ENCODE results near the gene AOPEP. TPM values are rescaled to one million over a fixed set of nuclear protein-coding genes. Genes with fewer than 3 reads are reported as not detected.

The AOPEP gene
- total RNA-seq, 1 donor from 2014 or later: 48.0 TPM

- peaks cover 24 to 33% (median 32%) of the 10 kb centered on the region in 3 donors for H3K4me1 ChIP-seq (ENCODE audit: control insufficient read depth in 3 of 3, insufficient read depth in 3 of 3, low read length in 3 of 3)
- H3K27ac ChIP-seq (ENCODE audit: low read depth, low read length): no peak overlapping the region
- H3K4me3 ChIP-seq (ENCODE audit: low read length in 3 of 3): no peak overlapping the region
- H3K27me3 ChIP-seq (ENCODE audit: control insufficient read depth in 3 of 3, insufficient read depth in 3 of 3, low read length in 3 of 3): no peaks in the 10 kb centered on the region
- H3K36me3 ChIP-seq (ENCODE audit: control insufficient read depth in 3 of 3, insufficient read depth in 3 of 3, low read length in 3 of 3): no peaks in the 10 kb centered on the region
- H3K9me3 ChIP-seq (ENCODE audit: control insufficient read depth in 3 of 3, low read length in 3 of 3): no peaks in the 10 kb centered on the region
- no peak overlapping the region for H3K9ac ChIP-seq (ENCODE audit: low read depth in 1 of 3, low read length in 3 of 3)
Measured at GRCh38 chr9:94821098-94821887, 94.8 kb downstream of the AOPEP start.

GRCh38 chr9:94822273-94822672, 95.8 kb downstream of the AOPEP start:
- Histone ChIP-seq H3K27me3 (ENCODE audit: control insufficient read depth in 3 of 3, insufficient read depth in 3 of 3, low read length in 3 of 3) (no peaks in the 10 kb centered on the region), H3K9me3 (ENCODE audit: control insufficient read depth in 3 of 3, low read length in 3 of 3) (no peaks in the 10 kb centered on the region), H3K27ac (ENCODE audit: low read depth, low read length) (no peak overlapping the region), H3K9ac (ENCODE audit: low read depth in 1 of 3, low read length in 3 of 3) (no peak overlapping the region), H3K36me3 (ENCODE audit: control insufficient read depth in 3 of 3, insufficient read depth in 3 of 3, low read length in 3 of 3) (no peaks in the 10 kb centered on the region), H3K4me1 (ENCODE audit: control insufficient read depth in 3 of 3, insufficient read depth in 3 of 3, low read length in 3 of 3) (peaks cover 31 to 41% (median 40%) of the 10 kb centered on the region in 3 donors), H3K4me3 (ENCODE audit: low read length in 3 of 3) (no peak overlapping the region)

DNA sequence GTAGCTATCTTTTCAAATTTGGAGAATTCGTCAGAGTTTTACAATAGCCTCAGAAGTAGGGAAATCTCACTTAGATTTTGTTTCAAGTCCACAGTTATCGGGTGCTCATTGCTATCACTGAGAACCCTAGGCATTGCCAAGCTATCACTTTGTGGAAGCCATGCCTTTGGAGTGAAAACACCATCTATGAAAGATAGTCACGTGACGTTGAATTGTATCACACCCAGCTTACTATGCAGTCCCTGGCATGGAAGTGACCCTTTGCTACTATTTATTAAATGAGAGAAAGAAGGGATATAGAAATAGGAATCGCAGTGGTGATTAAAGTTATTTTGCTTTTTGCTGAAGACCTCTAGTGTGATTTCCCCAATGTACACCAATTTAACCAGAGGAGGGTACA, 97.2 kb downstream of the AOPEP start:
- Histone ChIP-seq H3K9ac (ENCODE audit: low read depth in 1 of 3, low read length in 3 of 3) (no peak overlapping the region), H3K36me3 (ENCODE audit: control insufficient read depth in 3 of 3, insufficient read depth in 3 of 3, low read length in 3 of 3) (no peaks in the 10 kb centered on the region), H3K4me1 (ENCODE audit: control insufficient read depth in 3 of 3, insufficient read depth in 3 of 3, low read length in 3 of 3) (peaks cover 32 to 47% (median 42%) of the 10 kb centered on the region in 3 donors), H3K27ac (ENCODE audit: low read depth, low read length) (no peak overlapping the region), H3K4me3 (ENCODE audit: low read length in 3 of 3) (no peak overlapping the region), H3K27me3 (ENCODE audit: control insufficient read depth in 3 of 3, insufficient read depth in 3 of 3, low read length in 3 of 3) (no peaks in the 10 kb centered on the region), H3K9me3 (ENCODE audit: control insufficient read depth in 3 of 3, low read length in 3 of 3) (no peaks in the 10 kb centered on the region)

- Histone ChIP-seq H3K4me3 (ENCODE audit: low read length in 3 of 3) (no peak overlapping the region), H3K4me1 (ENCODE audit: control insufficient read depth in 3 of 3, insufficient read depth in 3 of 3, low read length in 3 of 3) (peaks cover 27 to 42% (median 35%) of the 10 kb centered on the region in 3 donors)
Measured at GRCh38 chr9:94824411-94824810, 97.9 kb downstream of the AOPEP start.

DNA sequence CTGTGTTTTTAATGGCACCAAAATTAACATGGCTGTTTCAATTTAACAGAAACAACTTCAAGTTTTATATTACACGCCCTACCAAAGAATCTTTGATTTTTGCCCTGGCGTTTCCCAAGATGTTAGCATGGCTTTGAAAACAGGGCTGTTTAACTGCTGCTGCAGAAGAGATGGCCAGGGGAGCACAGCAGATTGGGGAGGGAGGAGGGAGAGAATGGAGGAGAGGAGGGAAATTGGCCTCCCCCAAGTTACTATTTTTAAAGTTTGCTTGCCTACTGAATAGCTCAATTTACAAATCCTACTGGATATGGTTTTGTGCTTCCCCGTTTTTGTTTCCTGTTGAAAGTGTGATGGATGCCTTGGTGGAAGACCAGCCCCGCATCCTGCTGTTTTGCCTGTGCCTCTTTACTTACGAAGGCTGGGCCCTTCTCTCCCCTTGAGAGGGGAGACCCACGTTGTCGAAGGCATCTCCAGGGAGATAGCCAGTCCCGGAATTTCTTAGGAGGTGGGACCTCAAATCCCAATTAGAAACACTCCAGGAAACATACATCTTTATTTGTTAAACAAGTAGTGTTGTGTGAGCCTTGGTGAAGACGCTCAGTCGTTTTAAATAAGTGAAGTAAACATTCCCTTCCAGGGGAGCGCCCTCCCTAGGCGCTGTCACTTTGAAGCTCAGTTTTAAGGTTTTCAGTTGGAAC, 98.6 kb downstream of the AOPEP start:
- Histone ChIP-seq H3K36me3 (ENCODE audit: control insufficient read depth in 3 of 3, insufficient read depth in 3 of 3, low read length in 3 of 3) (no peaks in the 10 kb centered on the region), H3K4me3 (ENCODE audit: low read length in 3 of 3) (no peak overlapping the region), H3K9me3 (ENCODE audit: control insufficient read depth in 3 of 3, low read length in 3 of 3) (no peaks in the 10 kb centered on the region), H3K27ac (ENCODE audit: low read depth, low read length) (no peak overlapping the region), H3K27me3 (ENCODE audit: control insufficient read depth in 3 of 3, insufficient read depth in 3 of 3, low read length in 3 of 3) (no peaks in the 10 kb centered on the region), H3K9ac (ENCODE audit: low read depth in 1 of 3, low read length in 3 of 3) (peak overlapping the region in 1 of 3 donors; percentile 33), H3K4me1 (ENCODE audit: control insufficient read depth in 3 of 3, insufficient read depth in 3 of 3, low read length in 3 of 3) (peaks cover 26 to 41% (median 34%) of the 10 kb centered on the region in 3 donors)

More at GRCh38 chr9:94824411-94824810, 97.9 kb downstream of the AOPEP start:
- Histone ChIP-seq H3K9me3 (ENCODE audit: control insufficient read depth in 3 of 3, low read length in 3 of 3) (no peaks in the 10 kb centered on the region), H3K9ac (ENCODE audit: low read depth in 1 of 3, low read length in 3 of 3) (no peak overlapping the region), H3K27me3 (ENCODE audit: control insufficient read depth in 3 of 3, insufficient read depth in 3 of 3, low read length in 3 of 3) (no peaks in the 10 kb centered on the region), H3K36me3 (ENCODE audit: control insufficient read depth in 3 of 3, insufficient read depth in 3 of 3, low read length in 3 of 3) (no peaks in the 10 kb centered on the region), H3K27ac (ENCODE audit: low read depth, low read length) (no peak overlapping the region)

- H3K9ac ChIP-seq (ENCODE audit: low read depth in 1 of 3, low read length in 3 of 3): peak overlapping the region in 1 of 3 donors; percentile 33
- no peak overlapping the region for H3K27ac ChIP-seq (ENCODE audit: low read depth, low read length)
- no peaks in the 10 kb centered on the region for H3K27me3 ChIP-seq (ENCODE audit: control insufficient read depth in 3 of 3, insufficient read depth in 3 of 3, low read length in 3 of 3)
- H3K4me1 ChIP-seq (ENCODE audit: control insufficient read depth in 3 of 3, insufficient read depth in 3 of 3, low read length in 3 of 3): peaks cover 26 to 41% (median 34%) of the 10 kb centered on the region in 3 donors
- H3K9me3 ChIP-seq (ENCODE audit: control insufficient read depth in 3 of 3, low read length in 3 of 3): no peaks in the 10 kb centered on the region
- no peaks in the 10 kb centered on the region for H3K36me3 ChIP-seq (ENCODE audit: control insufficient read depth in 3 of 3, insufficient read depth in 3 of 3, low read length in 3 of 3)
- no peak overlapping the region for H3K4me3 ChIP-seq (ENCODE audit: low read length in 3 of 3)
Measured at GRCh38 chr9:94825611-94825958, 99.1 kb downstream of the AOPEP start.

DNA sequence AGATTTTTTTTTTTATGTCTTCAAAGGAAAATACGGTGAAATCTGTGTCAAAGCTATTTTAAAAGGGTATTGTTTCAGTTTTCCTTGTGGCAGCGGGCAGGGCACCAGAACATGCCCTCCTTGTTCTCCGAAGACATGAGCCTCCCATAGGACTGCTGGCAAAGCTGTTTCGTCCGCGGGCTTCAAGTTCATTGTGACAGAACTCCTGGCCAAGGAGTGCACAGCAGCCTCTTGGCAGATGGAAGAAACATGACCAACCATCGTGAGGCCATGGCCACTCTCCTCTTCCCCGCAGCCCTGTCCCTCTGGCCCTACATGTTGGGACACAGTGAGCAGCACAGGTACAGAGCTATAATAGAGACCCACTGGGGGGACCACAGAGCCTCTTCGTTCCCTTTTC, 99.5 kb downstream of the AOPEP start:
- H3K4me3 ChIP-seq (ENCODE audit: low read length in 3 of 3): peak overlapping the region; percentile 18 to 54 (median 41)
- H3K4me1 ChIP-seq (ENCODE audit: control insufficient read depth in 3 of 3, insufficient read depth in 3 of 3, low read length in 3 of 3): peaks cover 26 to 41% (median 34%) of the 10 kb centered on the region in 3 donors
- H3K36me3 ChIP-seq (ENCODE audit: control insufficient read depth in 3 of 3, insufficient read depth in 3 of 3, low read length in 3 of 3): no peaks in the 10 kb centered on the region
- no peaks in the 10 kb centered on the region for H3K9me3 ChIP-seq (ENCODE audit: control insufficient read depth in 3 of 3, low read length in 3 of 3)
- peak overlapping the region in 2 of 3 donors; percentile 25 to 51 for H3K9ac ChIP-seq (ENCODE audit: low read depth in 1 of 3, low read length in 3 of 3)
- no peak overlapping the region for H3K27ac ChIP-seq (ENCODE audit: low read depth, low read length)
- no peaks in the 10 kb centered on the region for H3K27me3 ChIP-seq (ENCODE audit: control insufficient read depth in 3 of 3, insufficient read depth in 3 of 3, low read length in 3 of 3)

- Histone ChIP-seq H3K9ac (ENCODE audit: low read depth in 1 of 3, low read length in 3 of 3) (peak overlapping the region in 1 of 3 donors; percentile 51), H3K4me1 (ENCODE audit: control insufficient read depth in 3 of 3, insufficient read depth in 3 of 3, low read length in 3 of 3) (peaks cover 25 to 39% (median 33%) of the 10 kb centered on the region in 3 donors), H3K27me3 (ENCODE audit: control insufficient read depth in 3 of 3, insufficient read depth in 3 of 3, low read length in 3 of 3) (no peaks in the 10 kb centered on the region), H3K9me3 (ENCODE audit: control insufficient read depth in 3 of 3, low read length in 3 of 3) (no peaks in the 10 kb centered on the region), H3K36me3 (ENCODE audit: control insufficient read depth in 3 of 3, insufficient read depth in 3 of 3, low read length in 3 of 3) (no peaks in the 10 kb centered on the region), H3K4me3 (ENCODE audit: low read length in 3 of 3) (no peak overlapping the region), H3K27ac (ENCODE audit: low read depth, low read length) (peak overlapping the region; percentile 33)
Measured at GRCh38 chr9:94826644-94827410, 100.3 kb downstream of the AOPEP start.

GRCh38 chr9:94827584-94828304, 101.2 kb downstream of the AOPEP start:
- H3K4me1 ChIP-seq (ENCODE audit: control insufficient read depth in 3 of 3, insufficient read depth in 3 of 3, low read length in 3 of 3): peaks cover 21 to 36% (median 24%) of the 10 kb centered on the region in 3 donors

More at GRCh38 chr9:94827584-94828304, 101.2 kb downstream of the AOPEP start:
- Histone ChIP-seq H3K27me3 (ENCODE audit: control insufficient read depth in 3 of 3, insufficient read depth in 3 of 3, low read length in 3 of 3) (no peaks in the 10 kb centered on the region), H3K36me3 (ENCODE audit: control insufficient read depth in 3 of 3, insufficient read depth in 3 of 3, low read length in 3 of 3) (no peaks in the 10 kb centered on the region), H3K9me3 (ENCODE audit: control insufficient read depth in 3 of 3, low read length in 3 of 3) (no peaks in the 10 kb centered on the region), H3K27ac (ENCODE audit: low read depth, low read length) (peak overlapping the region; percentile 33), H3K9ac (ENCODE audit: low read depth in 1 of 3, low read length in 3 of 3) (peak overlapping the region in 1 of 3 donors; percentile 15), H3K4me3 (ENCODE audit: low read length in 3 of 3) (no peak overlapping the region)
